Mesenchymal stem cell (in vitro differentiated cells and primary cell): ENCODE data around the gene NLK.

Source experiments
- DNase-seq: peaks from one replicate; pipeline ENCODE4 v3.0.0-alpha.2; 2013
- H2AFZ ChIP-seq: one replicate; pipeline ENCODE4 v1.6.1; 2013; ENCODE audit warnings: low read depth, mild to moderate bottlenecking, control low read depth, inconsistent platforms, low read length, moderate library complexity
- H2AK5ac ChIP-seq: 2 replicates; pipeline ENCODE4 v1.6.1; 2013; ENCODE audit warnings: low read length, moderate library complexity, mild to moderate bottlenecking, inconsistent platforms; ENCODE audit not compliant: severe bottlenecking
- H2BK120ac ChIP-seq: one replicate; pipeline ENCODE4 v1.6.1; 2013; ENCODE audit warnings: low read depth, mild to moderate bottlenecking, inconsistent platforms, low read length, moderate library complexity
- H2BK12ac ChIP-seq, 2 experiments: one replicate each; pipeline ENCODE4 v1.6.1; 2013; ENCODE audit warnings: inconsistent platforms in 2 of 2, low read length in 2 of 2, mild to moderate bottlenecking in 2 of 2, moderate library complexity in 2 of 2, control low read depth in 1 of 2
- H2BK15ac ChIP-seq: one replicate; pipeline ENCODE4 v1.6.1; 2013; ENCODE audit warnings: mild to moderate bottlenecking, low read depth, inconsistent platforms; ENCODE audit not compliant: poor library complexity, severe bottlenecking
- H2BK5ac ChIP-seq: 2 replicates; pipeline ENCODE4 v1.6.1; 2013; ENCODE audit warnings: low read depth, mild to moderate bottlenecking, low read length, control low read depth, inconsistent platforms; ENCODE audit not compliant: poor library complexity, severe bottlenecking
- H3K14ac ChIP-seq, 2 experiments: one replicate each; pipeline ENCODE4 v1.6.1; 2013; ENCODE audit warnings: inconsistent platforms in 2 of 2, low read length in 2 of 2, control low read depth in 1 of 2, mild to moderate bottlenecking in 1 of 2, moderate library complexity in 1 of 2
- H3K18ac ChIP-seq, 2 experiments: one replicate each; pipeline ENCODE4 v1.6.1; 2013; ENCODE audit warnings: inconsistent platforms in 2 of 2, low read length in 2 of 2, control low read depth in 1 of 2, low read depth in 1 of 2, mild to moderate bottlenecking in 1 of 2
- H3K23ac ChIP-seq, 2 experiments: one replicate each; pipeline ENCODE4 v1.6.1; 2013; ENCODE audit warnings: inconsistent platforms in 2 of 2, low read length in 2 of 2, mild to moderate bottlenecking in 2 of 2, moderate library complexity in 2 of 2, control low read depth in 1 of 2
- H3K27ac ChIP-seq: 2 replicates; pipeline ENCODE4 v1.5.1; 2013; ENCODE audit warnings: mild to moderate bottlenecking, moderate library complexity, low read length, control low read depth, inconsistent platforms; ENCODE audit not compliant: poor library complexity, severe bottlenecking
- H3K27me3 ChIP-seq, 2 experiments: 2 replicates each; pipeline versions ENCODE4 v1.6.1 to v1.7.0; 2013; ENCODE audit warnings: low read length in 2 of 2, mild to moderate bottlenecking in 2 of 2, moderate library complexity in 2 of 2, control low read depth in 1 of 2, inconsistent platforms in 1 of 2; ENCODE audit not compliant: control insufficient read depth in 1 of 2, insufficient read depth in 1 of 2
- H3K36me3 ChIP-seq, 2 experiments: 2 replicates each; pipeline versions ENCODE4 v1.6.1 to v1.7.0; 2013; ENCODE audit warnings: low read length in 2 of 2, control low read depth in 1 of 2, inconsistent platforms in 1 of 2, low read depth in 1 of 2, mild to moderate bottlenecking in 1 of 2; ENCODE audit not compliant: insufficient read depth in 2 of 2, control insufficient read depth in 1 of 2
- H3K4ac ChIP-seq, 2 experiments: one replicate each; pipeline ENCODE4 v1.6.1; 2013; ENCODE audit warnings: inconsistent platforms in 2 of 2, low read length in 2 of 2, mild to moderate bottlenecking in 2 of 2, moderate library complexity in 2 of 2, control low read depth in 1 of 2, low read depth in 1 of 2
- H3K4me1 ChIP-seq: 2 replicates; pipeline ENCODE4 v1.6.1; 2013; ENCODE audit warnings: low read depth, low read length, control low read depth; ENCODE audit not compliant: control insufficient read depth, insufficient read depth
- H3K4me2 ChIP-seq: 2 replicates; pipeline ENCODE4 v1.6.1; 2013; ENCODE audit warnings: low read length, mild to moderate bottlenecking, inconsistent platforms; ENCODE audit not compliant: poor library complexity, severe bottlenecking
- H3K4me3 ChIP-seq, 2 experiments: 2 replicates each; pipeline versions ENCODE4 v1.5.1 to v1.7.0; 2013; ENCODE audit warnings: low read length in 2 of 2, mild to moderate bottlenecking in 2 of 2, control low read depth in 1 of 2, low read depth in 1 of 2; ENCODE audit not compliant: insufficient read depth in 1 of 2
- H3K79me1 ChIP-seq: replicated peaks from 2 replicates; pipeline ENCODE4 v1.6.1; 2013; ENCODE audit warnings: mild to moderate bottlenecking, control low read depth, low read length, inconsistent platforms; ENCODE audit not compliant: poor library complexity, severe bottlenecking
- H3K9ac ChIP-seq: 2 replicates; pipeline ENCODE4 v1.7.0; 2013; ENCODE audit warnings: mild to moderate bottlenecking, low read length, moderate library complexity
- H3K9me3 ChIP-seq: 2 replicates; pipeline ENCODE4 v1.7.0; 2013; ENCODE audit warnings: mild to moderate bottlenecking, low read length; ENCODE audit not compliant: control insufficient read depth
- H4K8ac ChIP-seq: one replicate; pipeline ENCODE4 v1.6.1; 2013; ENCODE audit warnings: inconsistent platforms, mild to moderate bottlenecking, low read length, moderate library complexity
- H4K91ac ChIP-seq: one replicate; pipeline ENCODE4 v1.6.1; 2013; ENCODE audit warnings: mild to moderate bottlenecking, low read length, inconsistent platforms
- WGBS: methylation state at CpG from one replicate; pipeline ENCODE4 v1.1.7; 2013; ENCODE audit warnings: mixed read lengths; 5-methylcytosine and 5-hydroxymethylcytosine counted together

NLK gene

DNA sequence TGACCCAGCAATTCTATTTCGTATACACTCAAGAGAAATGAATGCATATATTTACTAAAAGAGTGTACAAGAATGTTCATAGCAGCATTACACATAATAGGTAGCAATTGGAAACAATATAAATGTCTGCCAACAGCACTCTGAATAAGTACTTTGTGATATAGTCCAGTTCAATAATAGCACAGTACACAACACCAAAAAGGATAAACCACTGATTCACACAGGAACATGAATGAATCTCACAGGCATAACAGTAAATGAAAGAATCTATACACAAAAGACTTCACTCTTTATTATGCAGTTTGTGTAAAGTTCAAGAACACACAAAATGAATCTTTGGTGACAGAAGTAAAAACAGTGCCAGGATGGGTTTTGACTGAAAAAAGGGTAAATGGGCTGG is 86.3 kb downstream of the NLK start:
- H2BK12ac ChIP-seq = no peak overlapping the region
- H2AK5ac ChIP-seq = no peak overlapping the region
- H3K79me1 ChIP-seq = peaks cover 7% of the 10 kb centered on the region
- no peak overlapping the region for H3K18ac ChIP-seq
- no peak overlapping the region for H2BK5ac ChIP-seq
- no peak overlapping the region for H2BK120ac ChIP-seq
- H3K14ac ChIP-seq = no peak overlapping the region
- H3K23ac ChIP-seq = no peak overlapping the region
- H2AFZ ChIP-seq = no peak overlapping the region
- H3K4me3 ChIP-seq = no peak overlapping the region
- WGBS = no CpG with 5 or more reads among the region's 1 CpG
- H4K91ac ChIP-seq = no peak overlapping the region
- no peak overlapping the region for H3K27ac ChIP-seq
- no peak overlapping the region for H2BK15ac ChIP-seq
- H3K4me1 ChIP-seq = peaks cover 3% of the 10 kb centered on the region
- no peaks in the 10 kb centered on the region for H3K9me3 ChIP-seq
- no peak overlapping the region for H3K9ac ChIP-seq
- no peak for DNase-seq
- no peaks in the 10 kb centered on the region for H3K27me3 ChIP-seq
- H3K4me2 ChIP-seq = no peak overlapping the region
- peaks cover 0 to 47% of the 10 kb centered on the region in 2 experiments for H3K36me3 ChIP-seq
- H3K4ac ChIP-seq = no peak overlapping the region
- no peak overlapping the region for H4K8ac ChIP-seq

DNA sequence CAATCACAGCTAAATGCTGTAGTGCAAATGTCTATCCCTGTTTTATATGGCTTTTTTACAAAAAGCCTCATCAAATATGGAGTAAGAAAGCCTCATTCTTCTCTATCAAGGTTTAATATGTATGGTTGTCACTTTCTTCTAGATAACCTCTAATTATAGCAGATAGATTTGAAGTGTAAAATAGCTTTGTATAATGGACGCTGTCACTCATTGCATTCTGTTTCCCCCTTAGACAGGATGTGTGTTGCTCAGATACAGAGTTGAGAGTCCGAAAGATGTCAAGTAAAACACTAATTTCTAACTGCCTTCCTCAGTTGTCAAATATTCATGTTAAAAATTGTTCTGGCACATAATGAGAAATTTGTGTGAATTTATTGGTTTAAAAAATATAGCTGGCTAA is 88.0 kb downstream of the NLK start:
- H3K9me3 ChIP-seq = no peaks in the 10 kb centered on the region
- no peak overlapping the region for H3K4ac ChIP-seq
- no peak overlapping the region for H3K4me2 ChIP-seq
- no peak overlapping the region for H3K14ac ChIP-seq
- H2BK120ac ChIP-seq = no peak overlapping the region
- H3K27me3 ChIP-seq = no peaks in the 10 kb centered on the region
- no peak overlapping the region for H4K91ac ChIP-seq
- H3K79me1 ChIP-seq = peaks cover 9% of the 10 kb centered on the region
- no peak overlapping the region for H2BK5ac ChIP-seq
- H3K4me1 ChIP-seq = peaks cover 3% of the 10 kb centered on the region
- no peak overlapping the region for H2AK5ac ChIP-seq
- H2AFZ ChIP-seq = no peak overlapping the region
- WGBS = 100% methylated on average over 1 of the region's 2 CpGs
- no peak overlapping the region for H2BK15ac ChIP-seq
- H3K18ac ChIP-seq = no peak overlapping the region
- no peak overlapping the region for H3K9ac ChIP-seq
- no peak overlapping the region for H3K27ac ChIP-seq
- H3K23ac ChIP-seq = no peak overlapping the region
- DNase-seq = no peak
- H3K36me3 ChIP-seq = peaks cover 6 to 47% of the 10 kb centered on the region in 2 experiments
- no peak overlapping the region for H3K4me3 ChIP-seq
- H2BK12ac ChIP-seq = no peak overlapping the region
- no peak overlapping the region for H4K8ac ChIP-seq

- Histone ChIP-seq H2AK5ac (no peak overlapping the region), H3K4me3 (no peak overlapping the region), H4K8ac (no peak overlapping the region), H2BK12ac (no peak overlapping the region), H4K91ac (no peak overlapping the region), H3K23ac (no peak overlapping the region), H3K4ac (no peak overlapping the region), H3K36me3 (peaks cover 8 to 45% of the 10 kb centered on the region in 2 experiments), H3K79me1 (peaks cover 9% of the 10 kb centered on the region), H3K4me2 (no peak overlapping the region), H3K4me1 (peaks cover 3% of the 10 kb centered on the region), H2BK15ac (no peak overlapping the region), H3K27ac (no peak overlapping the region), H2AFZ (no peak overlapping the region), H3K14ac (no peak overlapping the region), H2BK5ac (no peak overlapping the region), H3K9ac (no peak overlapping the region), H3K18ac (no peak overlapping the region), H3K9me3 (no peaks in the 10 kb centered on the region), H2BK120ac (no peak overlapping the region), H3K27me3 (no peaks in the 10 kb centered on the region)
- DNase-seq = no peak
- WGBS = 100% methylated on average over 1 of the region's 4 CpGs
Measured at GRCh38 chr17:28131599-28131998, 89.1 kb downstream of the NLK start.

DNA sequence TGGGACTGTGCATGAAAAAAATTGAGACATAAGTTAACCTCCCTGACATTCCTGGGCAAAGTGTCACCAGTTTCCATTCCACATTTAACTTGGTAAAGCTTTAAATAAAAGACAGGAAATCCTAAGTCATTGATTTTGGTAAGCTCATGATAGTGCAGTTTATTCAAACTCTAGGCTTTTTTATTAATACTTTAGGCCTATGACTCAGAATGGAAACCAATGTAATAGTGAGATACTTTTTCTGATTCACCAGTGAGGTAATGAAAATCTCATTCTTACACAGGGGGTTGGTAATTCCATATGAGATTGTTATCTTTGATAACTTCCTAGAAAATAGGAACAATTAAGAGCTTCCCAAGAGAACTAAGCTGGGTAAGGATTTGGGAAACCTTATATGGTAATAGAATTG is 91.1 kb downstream of the NLK start:
- H3K18ac ChIP-seq = no peak overlapping the region
- no peak overlapping the region for H3K4ac ChIP-seq
- H3K4me3 ChIP-seq = no peak overlapping the region
- no peak overlapping the region for H2AFZ ChIP-seq
- no peak overlapping the region for H3K23ac ChIP-seq
- peaks cover 5% of the 10 kb centered on the region for H3K79me1 ChIP-seq
- peak; percentile 53 for DNase-seq
- no peak overlapping the region for H3K4me2 ChIP-seq
- no peak overlapping the region for H2BK120ac ChIP-seq
- H3K27ac ChIP-seq = no peak overlapping the region
- no peak overlapping the region for H2BK5ac ChIP-seq
- no peaks in the 10 kb centered on the region for H3K27me3 ChIP-seq
- H2AK5ac ChIP-seq = no peak overlapping the region
- H3K4me1 ChIP-seq = peaks cover 3% of the 10 kb centered on the region
- no peaks in the 10 kb centered on the region for H3K9me3 ChIP-seq
- peak overlapping the region; percentile 20 for H3K9ac ChIP-seq
- no peak overlapping the region for H2BK12ac ChIP-seq
- no peak overlapping the region for H2BK15ac ChIP-seq
- H3K14ac ChIP-seq = no peak overlapping the region
- peaks cover 9 to 37% of the 10 kb centered on the region in 2 experiments for H3K36me3 ChIP-seq
- no peak overlapping the region for H4K8ac ChIP-seq
- H4K91ac ChIP-seq = no peak overlapping the region
